Panc1 (cell line): Measurements from ENCODE around the gene SMAD7.

Experiments
- CTCF ChIP-seq: fragments of 450-650 bp; IDR thresholded peaks from 2 replicates; pipeline ENCODE4 v1.5.1; 2017; ENCODE audit warnings: mild to moderate bottlenecking
- REST ChIP-seq, 2 experiments: IDR thresholded peaks; 2 replicates each; pipeline ENCODE4 v1.6.1; 2011 to 2012; ENCODE audit warnings: low read depth in 2 of 2, control low read depth in 1 of 2, low read length in 1 of 2, mild to moderate bottlenecking in 1 of 2, moderate library complexity in 1 of 2; ENCODE audit not compliant: insufficient read depth in 1 of 2

GRCh38 chr18:48887294-48887904 lies 63.4 kb downstream of the SMAD7 start:
- TF ChIP-seq CTCF (no peak), REST (IDR thresholded peaks at IDR 0.05; ENCODE audit: insufficient read depth in 1 of 2, low read depth in 2 of 2, low read length in 1 of 2) (no peak)
